Measurements from ENCODE around the gene FOXK1.

The FOXK1 gene

GRCh38 chr7:4722960-4723630 lies 41.0 kb downstream of the FOXK1 start:
- H3K36me3 ChIP-seq (ENCODE audit: control insufficient read depth, insufficient read depth, low read length), result no peaks in the 10 kb centered on the region
- H3K4me3 ChIP-seq (ENCODE audit: low read depth, low read length), result no peak overlapping the region
- H3K4me1 ChIP-seq, result no peaks in the 10 kb centered on the region
- H3K27ac ChIP-seq, result no peak overlapping the region
- H2AFZ ChIP-seq, result no peak overlapping the region
- no peaks in the 10 kb centered on the region for H3K27me3 ChIP-seq (ENCODE audit: control insufficient read depth, insufficient read depth, low read length)
- H3K4me2 ChIP-seq (ENCODE audit: low read length), result no peak overlapping the region
- TF ChIP-seq CTCF (IDR thresholded peaks at IDR 0.05), result no peak
- H3K9ac ChIP-seq, result no peak overlapping the region
- H3K9me3 ChIP-seq (ENCODE audit: control insufficient read depth, low read length), result no peaks in the 10 kb centered on the region
- peaks cover 67% of the 10 kb centered on the region for H3K79me2 ChIP-seq

- Histone ChIP-seq H3K4me1 (no peaks in the 10 kb centered on the region), H3K36me3 (ENCODE audit: control insufficient read depth, insufficient read depth, low read length) (no peaks in the 10 kb centered on the region)
- TF ChIP-seq CTCF (IDR thresholded peaks at IDR 0.05), result no peak
Observed at GRCh38 chr7:4724648-4725013, 42.5 kb downstream of the FOXK1 start.

GRCh38 chr7:4725014-4725849 lies 43.1 kb downstream of the FOXK1 start:
- no peaks in the 10 kb centered on the region for H3K9me3 ChIP-seq (ENCODE audit: control insufficient read depth, low read length)
- H3K4me3 ChIP-seq (ENCODE audit: low read depth, low read length), result peak overlapping the region; percentile 22
- H3K4me1 ChIP-seq, result no peaks in the 10 kb centered on the region

More at GRCh38 chr7:4724648-4725013, 42.5 kb downstream of the FOXK1 start:
- peak overlapping the region; percentile 22 for H3K4me3 ChIP-seq (ENCODE audit: low read depth, low read length)
- peaks cover 76% of the 10 kb centered on the region for H3K79me2 ChIP-seq
- H3K27ac ChIP-seq, result peak overlapping the region; percentile 63
- no peak overlapping the region for H2AFZ ChIP-seq
- peak overlapping the region; percentile 44 for H3K4me2 ChIP-seq (ENCODE audit: low read length)
- no peak overlapping the region for H3K9ac ChIP-seq
- no peaks in the 10 kb centered on the region for H3K27me3 ChIP-seq (ENCODE audit: control insufficient read depth, insufficient read depth, low read length)
- no peaks in the 10 kb centered on the region for H3K9me3 ChIP-seq (ENCODE audit: control insufficient read depth, low read length)

DNA sequence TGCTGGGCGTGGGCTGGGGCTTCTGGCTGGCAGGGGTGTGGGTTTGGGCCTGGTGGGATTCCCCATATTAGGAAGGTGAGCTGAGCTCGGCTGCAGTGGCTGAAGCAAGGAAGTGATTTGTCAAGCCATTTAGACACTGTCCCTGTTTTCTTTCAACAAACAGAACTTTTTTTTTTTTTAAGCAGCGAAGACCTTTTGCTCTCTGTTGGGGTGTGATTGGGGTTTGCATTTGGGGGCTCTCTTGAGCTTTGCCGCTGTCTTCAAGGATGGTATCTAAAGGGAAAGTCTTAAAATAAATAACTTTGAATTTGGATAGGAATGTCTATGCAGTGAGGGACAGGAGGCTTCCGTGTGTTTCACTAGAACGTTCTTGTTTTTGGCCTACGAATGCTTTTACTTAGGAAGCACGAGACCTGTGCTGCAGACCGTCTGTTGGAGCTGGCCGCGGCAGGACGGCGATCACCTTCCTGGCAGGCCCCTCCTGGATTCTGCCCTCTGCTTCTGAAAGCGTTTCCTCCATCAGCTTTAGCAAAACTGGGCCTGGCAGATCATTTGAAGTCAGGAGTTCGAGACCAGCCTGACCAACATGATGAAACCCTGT lies 43.9 kb downstream of the FOXK1 start:
- Histone ChIP-seq H3K79me2 (peaks cover 73% of the 10 kb centered on the region), H2AFZ (no peak overlapping the region), H3K27me3 (ENCODE audit: control insufficient read depth, insufficient read depth, low read length) (no peaks in the 10 kb centered on the region), H3K36me3 (ENCODE audit: control insufficient read depth, insufficient read depth, low read length) (no peaks in the 10 kb centered on the region), H3K9me3 (ENCODE audit: control insufficient read depth, low read length) (no peaks in the 10 kb centered on the region), H3K9ac (no peak overlapping the region), H3K4me3 (ENCODE audit: low read depth, low read length) (no peak overlapping the region), H3K4me2 (ENCODE audit: low read length) (no peak overlapping the region), H3K4me1 (no peaks in the 10 kb centered on the region), H3K27ac (peak overlapping the region; percentile 63)
- TF ChIP-seq CTCF (IDR thresholded peaks at IDR 0.05), result no peak

More at GRCh38 chr7:4725014-4725849, 43.1 kb downstream of the FOXK1 start:
- peak overlapping the region; percentile 44 for H3K4me2 ChIP-seq (ENCODE audit: low read length)
- no peak overlapping the region for H3K9ac ChIP-seq
- no peaks in the 10 kb centered on the region for H3K27me3 ChIP-seq (ENCODE audit: control insufficient read depth, insufficient read depth, low read length)
- H2AFZ ChIP-seq, result no peak overlapping the region
- peaks cover 77% of the 10 kb centered on the region for H3K79me2 ChIP-seq
- no peak for TF ChIP-seq CTCF (IDR thresholded peaks at IDR 0.05)
- H3K36me3 ChIP-seq (ENCODE audit: control insufficient read depth, insufficient read depth, low read length), result no peaks in the 10 kb centered on the region
- H3K27ac ChIP-seq, result peak overlapping the region; percentile 63

Measured in parathyroid adenoma (tissue), 2 donors.